ENCODE data around the gene LRRFIP1.

DNA sequence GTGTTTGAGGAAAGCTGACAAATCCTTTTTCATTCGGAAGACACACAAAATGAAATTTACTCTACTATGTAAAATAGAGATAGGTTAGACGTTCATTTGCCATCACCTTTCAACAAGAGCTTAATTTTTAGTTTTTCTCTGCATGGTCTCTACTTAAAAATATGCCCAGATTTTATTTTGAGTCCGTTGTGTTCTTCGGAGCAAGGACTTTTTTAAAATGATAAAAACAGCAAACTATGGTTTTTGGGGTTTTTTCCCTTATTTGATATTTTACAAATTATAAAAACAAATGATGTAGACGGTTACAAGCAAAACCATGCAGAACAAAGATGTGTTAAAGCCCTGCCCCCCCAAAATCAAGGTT, 117.8 kb downstream of the LRRFIP1 start:
- TF ChIP-seq CTCF (IDR thresholded peaks at IDR 0.05) (no peak), EZH2phosphoT487 (IDR thresholded peaks at IDR 0.05) (no peak), EZH2 (IDR thresholded peaks at IDR 0.05) (no peak)

Data from neural progenitor cell (in vitro differentiated cells).